Spleen (tissue), 7 donors: ENCODE results near the gene TBRG1.

ENCODE experiments used
- CTCF ChIP-seq, 11 experiments: fragments of 200-600 bp in 7 of 11; fragments of 450-650 bp in 4 of 11; sonication (generic) in 4 of 11; IDR thresholded peaks in 8 of 11; conservative IDR thresholded peaks in 3 of 11; 1 replicate in 7 of 11; 2 replicates in 4 of 11; pipeline versions ENCODE4 v1.4.0 to v1.8.0; 2016 to 2021; ENCODE audit warnings: antibody characterized with exemption in 11 of 11, inconsistent platforms in 4 of 11, mild to moderate bottlenecking in 1 of 11
- POLR2AphosphoS5 ChIP-seq, 3 donors: sonication (generic); formaldehyde crosslinking; IDR thresholded peaks; one replicate each; pipeline ENCODE4 v1.5.1; 2017; ENCODE audit warnings: antibody characterized with exemption in 3 of 3
- donor health status: DM: no; HTN: no; CAD: no; lungs with moderate emphysema.
- donor health status: DM: no; HTN: no; CAD: no.
- donor health status: DM: no; HTN: no; CAD: no.

GRCh38 chr11:124597626-124598025 is 25.0 kb upstream of the TBRG1 start:
- no peak for TF ChIP-seq POLR2AphosphoS5 (IDR thresholded peaks at IDR 0.05)
- TF ChIP-seq CTCF (IDR thresholded peaks at IDR 0.05 in 8 of 11, conservative IDR thresholded peaks at IDR 0.05 in 3 of 11): no peak
